22Rv1 (cell line): ENCODE data around the gene RFT1.

Experiments used
- CTCF ChIP-seq: fragments of 450-650 bp; IDR thresholded peaks from 2 replicates; pipeline ENCODE4 v1.5.1; 2017; ENCODE audit warnings: mild to moderate bottlenecking
- ZFX ChIP-seq: fragments of 450-650 bp; IDR thresholded peaks from 2 replicates; pipeline ENCODE4 v1.6.1; 2017; ENCODE audit warnings: antibody characterized with exemption, borderline replicate concordance

DNA sequence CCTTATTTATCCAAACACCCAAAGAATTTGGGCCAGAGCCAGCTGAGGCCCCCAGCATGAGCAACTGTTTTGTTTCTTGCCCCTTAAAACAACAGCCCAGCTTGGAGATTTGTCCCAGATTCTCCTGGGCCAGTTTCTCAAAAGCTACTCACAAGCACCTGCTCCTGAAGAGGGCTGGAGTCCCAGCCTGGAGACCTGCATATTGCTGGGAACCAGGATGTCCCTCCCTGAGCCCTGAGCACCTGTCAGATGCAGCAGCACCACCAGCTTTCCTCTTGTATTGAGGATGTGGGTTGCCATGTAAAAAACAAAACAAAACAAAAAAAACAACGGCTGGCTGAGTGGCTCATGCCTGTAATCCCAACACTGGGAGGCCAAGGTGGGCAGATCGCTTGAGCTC lies 7.0 kb upstream of the RFT1 start:
- TF ChIP-seq CTCF: no peak
- TF ChIP-seq ZFX: no peak
